HCT116 (cell line): ENCODE data around the gene TFEB. TPM values are rescaled to one million over a fixed set of nuclear protein-coding genes. Genes with fewer than 3 reads are reported as not detected.

Experiments used
- ATAC-seq: fragments of 200-7000 bp; cut with Tn5 transposase; 2 replicates; pipeline ENCODE4 v1.9.1; 2020; ENCODE audit warnings: mild to moderate bottlenecking, moderate library complexity
- BruUV-seq: library from RNA; stranded (reverse); fragments of 400-500 nt; replicated peaks from 2 replicates; lab custom pipeline; 2021; lab: Mats Ljungman, UMichigan
- CTCF ChIA-PET: fragments of 300-600 bp; sonication (Branson Sonifier 250); formaldehyde crosslinking; loops from one replicate; lab custom pipeline; 2021; ENCODE audit warnings: antibody characterized with exemption; lab: Charles Lee
- POLR2A ChIA-PET: fragments of 300-600, 350-600 bp; sonication (Branson Sonifier 250); formaldehyde crosslinking; loops from one replicate; lab custom pipeline; 2021; ENCODE audit warnings: antibody characterized with exemption; lab: Charles Lee
- RAD21 ChIA-PET, 2 experiments: fragments of 300-600 bp; sonication (Branson Sonifier 250); formaldehyde crosslinking; loops; one replicate each; lab custom pipeline; 2023; ENCODE audit warnings: low total read pairs in 2 of 2; ENCODE audit not compliant: uncharacterized antibody in 2 of 2, unreplicated experiment in 2 of 2, low non-redundant PET in 1 of 2; lab: Charles Lee
- DNase-seq: peaks from one replicate; pipeline ENCODE4 v3.0.0-alpha.2; 2010; ENCODE audit warnings: low read depth, low spot score
- H2AFZ ChIP-seq: fragments of 200-600 bp; shearing (Covaris generic), sonication (generic); 2 replicates; pipeline ENCODE4 v1.6.1; 2017; ENCODE audit warnings: low read depth, mixed run types, mixed read lengths, antibody characterized with exemption, low read length; ENCODE audit not compliant: poor library complexity, severe bottlenecking
- H3K27ac ChIP-seq: 2 replicates; pipeline ENCODE4 v1.5.1; 2012; ENCODE audit warnings: low read depth, low read length
- H3K27me3 ChIP-seq: fragments of 200-600 bp; sonication (generic); 2 replicates; pipeline ENCODE4 v1.6.1; 2016; ENCODE audit warnings: mixed run types, low read length, mixed read lengths; ENCODE audit not compliant: insufficient read depth
- H3K36me3 ChIP-seq, 2 experiments: fragments of 200-500 bp in 1 of 2; fragments of 200-600 bp in 1 of 2; sonication (Bioruptor generic) in 1 of 2; sonication (generic) in 1 of 2; 2 replicates each; pipeline versions ENCODE4 v1.5.1 to v1.6.1; 2014 to 2016; ENCODE audit warnings: low read length in 2 of 2, inconsistent platforms in 1 of 2, mixed read lengths in 1 of 2, mixed run types in 1 of 2; ENCODE audit not compliant: insufficient read depth in 2 of 2, control insufficient read depth in 1 of 2
- H3K4me1 ChIP-seq, 2 experiments: fragments of 200-600 bp in 1 of 2; sonication (generic) in 1 of 2; 2 replicates each; pipeline versions ENCODE4 v1.5.1 to v1.6.1; 2012 to 2017; ENCODE audit warnings: low read length in 2 of 2, inconsistent platforms in 1 of 2, mild to moderate bottlenecking in 1 of 2, mixed read lengths in 1 of 2, mixed run types in 1 of 2, moderate library complexity in 1 of 2; ENCODE audit not compliant: insufficient read depth in 2 of 2, control insufficient read depth in 1 of 2
- H3K4me2 ChIP-seq: fragments of 200-600 bp; sonication (generic); 2 replicates; pipeline ENCODE4 v1.6.1; 2017; ENCODE audit warnings: mixed run types, low read length, mixed read lengths
- H3K4me3 ChIP-seq, 2 experiments: fragments of 200-600 bp in 1 of 2; sonication (generic) in 1 of 2; replicated peaks in 1 of 2; 2 replicates each; pipeline ENCODE4 v1.5.1; 2011 to 2016; ENCODE audit warnings: low read length in 2 of 2, control low read depth in 1 of 2, low read depth in 1 of 2, mild to moderate bottlenecking in 1 of 2, mixed read lengths in 1 of 2, mixed run types in 1 of 2
- H3K79me2 ChIP-seq: fragments of 200-600 bp; sonication (generic); 2 replicates; pipeline ENCODE4 v1.6.1; 2017; ENCODE audit warnings: mild to moderate bottlenecking, mixed run types, low read length, moderate library complexity, mixed read lengths; ENCODE audit not compliant: insufficient read depth
- H3K9ac ChIP-seq: fragments of 200-600 bp; sonication (generic); 2 replicates; pipeline ENCODE4 v1.6.1; 2016; ENCODE audit warnings: low read length, mixed read lengths
- H3K9me2 ChIP-seq: fragments of 200-600 bp; sonication (generic), shearing (Covaris generic); 2 replicates; pipeline ENCODE4 v1.6.1; 2017; ENCODE audit warnings: mixed run types, mild to moderate bottlenecking, moderate library complexity; ENCODE audit not compliant: insufficient read depth
- H3K9me3 ChIP-seq, 2 experiments: fragments of 200-500 bp in 1 of 2; fragments of 200-600 bp in 1 of 2; sonication (Bioruptor generic) in 1 of 2; sonication (generic) in 1 of 2; 2 replicates each; pipeline ENCODE4 v1.6.1; 2014 to 2017; ENCODE audit warnings: low read length in 2 of 2, mixed read lengths in 2 of 2, inconsistent platforms in 1 of 2, low read depth in 1 of 2, mild to moderate bottlenecking in 1 of 2, mixed run types in 1 of 2, moderate library complexity in 1 of 2; ENCODE audit not compliant: control insufficient read depth in 1 of 2, insufficient read depth in 1 of 2
- H4K20me1 ChIP-seq: fragments of 200-600 bp; sonication (generic), shearing (Covaris generic); 2 replicates; pipeline ENCODE4 v1.6.1; 2017; ENCODE audit warnings: mixed run types, mild to moderate bottlenecking, moderate library complexity; ENCODE audit not compliant: insufficient read depth
- CBX3 ChIP-seq: IDR thresholded peaks from 2 replicates; pipeline ENCODE4 v1.6.1; 2012; ENCODE audit warnings: low read depth
- CEBPB ChIP-seq: IDR thresholded peaks from 2 replicates; pipeline ENCODE4 v1.6.1; 2012; ENCODE audit warnings: low read depth
- ELF1 ChIP-seq: IDR thresholded peaks from 2 replicates; pipeline ENCODE4 v1.6.1; 2012; ENCODE audit warnings: low read depth, borderline replicate concordance
- EZH2 ChIP-seq: fragments of 200-600 bp; sonication (generic); IDR thresholded peaks from 2 replicates; pipeline ENCODE4 v1.6.1; 2017; ENCODE audit warnings: antibody characterized with exemption, mixed run types
- EZH2phosphoT487 ChIP-seq: fragments of 200-600 bp; IDR thresholded peaks from 2 replicates; pipeline ENCODE4 v1.6.1; 2018; ENCODE audit warnings: antibody characterized with exemption, borderline replicate concordance
- FOSL1 ChIP-seq: IDR thresholded peaks from 2 replicates; pipeline ENCODE4 v1.6.1; 2012; ENCODE audit warnings: low read depth
- JUND ChIP-seq: IDR thresholded peaks from 2 replicates; pipeline ENCODE4 v1.6.1; 2012
- POLR2A ChIP-seq: IDR thresholded peaks from 2 replicates; pipeline ENCODE4 v1.7.0; 2011; ENCODE audit warnings: borderline replicate concordance; ENCODE audit not compliant: insufficient read depth, insufficient read length; ENCODE audit errors: extremely low read depth
- POLR2AphosphoS5 ChIP-seq: IDR thresholded peaks from 2 replicates; pipeline ENCODE4 v1.6.1; 2011; ENCODE audit warnings: mild to moderate bottlenecking, low read depth, low read length, moderate library complexity
- RAD21 ChIP-seq: IDR thresholded peaks from 2 replicates; pipeline ENCODE4 v1.6.1; 2012; ENCODE audit warnings: low read depth, mild to moderate bottlenecking
- SIN3A ChIP-seq: IDR thresholded peaks from 2 replicates; pipeline ENCODE4 v1.6.1; 2012; ENCODE audit warnings: low read depth
- TCF7L2 ChIP-seq: IDR thresholded peaks from 2 replicates; pipeline ENCODE4 v1.7.0; 2011; ENCODE audit warnings: borderline replicate concordance, inconsistent platforms; ENCODE audit not compliant: insufficient read depth, insufficient read length; ENCODE audit errors: extremely low read depth
- YY1 ChIP-seq: IDR thresholded peaks from 2 replicates; pipeline ENCODE4 v1.6.1; 2011; ENCODE audit warnings: low read length, low read depth, moderate library complexity, mild to moderate bottlenecking; ENCODE audit not compliant: insufficient replicate concordance; ENCODE audit errors: extremely low read depth
- ZNF274 ChIP-seq: fragments of 200-500 bp; sonication (Bioruptor generic); IDR thresholded peaks from 2 replicates; pipeline ENCODE4 v1.6.1; 2014; ENCODE audit warnings: mild to moderate bottlenecking, low read depth, low read length, inconsistent platforms
- intact Hi-C: fragments of 100-400 bp; cut with micrococcal nuclease; formaldehyde crosslinking; loops from 2 replicates; pipeline ENCODE4 v1.10.0; 2022
- total RNA-seq: library from RNA; stranded (reverse); gene quantifications from one replicate; pipeline ENCODE4 v1.2.1, GENCODE V29; 2021; ENCODE audit not compliant: unreplicated experiment
- TF ChIP-seq, protein P1 (sequence below): IDR thresholded peaks from 2 replicates; pipeline ENCODE4 v1.6.1; 2011; ENCODE audit warnings: mild to moderate bottlenecking, low read length, moderate library complexity; ENCODE audit not compliant: insufficient replicate concordance; ENCODE audit errors: extremely low read depth
- TF ChIP-seq, protein P2 (sequence below), 3 experiments: fragments of 200-600 bp in 1 of 3; sonication (generic) in 1 of 3; IDR thresholded peaks in 2 of 3; conservative IDR thresholded peaks in 1 of 3; 2 replicates each; pipeline ENCODE4 v1.5.1; 2012 to 2017; ENCODE audit warnings: low read depth in 2 of 3, low read length in 2 of 3, antibody characterized with exemption in 1 of 3, borderline replicate concordance in 1 of 3, control low read depth in 1 of 3, mild to moderate bottlenecking in 1 of 3, mixed read lengths in 1 of 3, mixed run types in 1 of 3, moderate library complexity in 1 of 3; ENCODE audit not compliant: insufficient read depth in 1 of 3
- TF ChIP-seq, protein P3 (sequence below): IDR thresholded peaks from 2 replicates; pipeline ENCODE4 v1.6.1; 2012; ENCODE audit warnings: low read depth
- TF ChIP-seq, protein P4 (sequence below): IDR thresholded peaks from 2 replicates; pipeline ENCODE4 v1.6.1; 2012

Gene TFEB
- total RNA-seq, 1 experiment from 2014 or later: 4.8 TPM

DNA sequence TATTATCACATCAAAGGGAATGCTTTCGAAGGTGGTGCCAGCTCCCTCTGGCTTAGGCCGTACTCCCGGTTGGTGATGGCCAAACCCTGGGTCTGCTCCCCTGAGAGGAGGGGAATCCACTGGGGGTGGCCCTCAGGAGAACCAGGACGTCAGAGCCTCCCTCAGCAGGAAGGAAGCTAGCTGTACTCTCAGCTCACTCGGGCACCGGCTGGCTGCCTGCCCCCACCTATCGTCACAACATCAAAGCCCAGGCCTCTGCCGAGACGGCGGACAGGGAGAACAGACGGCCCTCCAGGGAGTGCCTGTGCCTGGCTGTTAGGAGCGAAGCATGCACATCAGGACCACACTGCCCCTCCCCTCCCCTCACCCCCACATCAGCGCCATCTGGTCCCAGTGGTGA, 20.9 kb upstream of the TFEB start:
- no peaks in the 10 kb centered on the region for H3K27me3 ChIP-seq
- no peak overlapping the region for H3K27ac ChIP-seq
- no peak for DNase-seq
- H3K9me2 ChIP-seq: no peaks in the 10 kb centered on the region
- no peak overlapping the region for H3K9ac ChIP-seq
- no peak for TF ChIP-seq RAD21
- TF ChIP-seq, protein P1, sequence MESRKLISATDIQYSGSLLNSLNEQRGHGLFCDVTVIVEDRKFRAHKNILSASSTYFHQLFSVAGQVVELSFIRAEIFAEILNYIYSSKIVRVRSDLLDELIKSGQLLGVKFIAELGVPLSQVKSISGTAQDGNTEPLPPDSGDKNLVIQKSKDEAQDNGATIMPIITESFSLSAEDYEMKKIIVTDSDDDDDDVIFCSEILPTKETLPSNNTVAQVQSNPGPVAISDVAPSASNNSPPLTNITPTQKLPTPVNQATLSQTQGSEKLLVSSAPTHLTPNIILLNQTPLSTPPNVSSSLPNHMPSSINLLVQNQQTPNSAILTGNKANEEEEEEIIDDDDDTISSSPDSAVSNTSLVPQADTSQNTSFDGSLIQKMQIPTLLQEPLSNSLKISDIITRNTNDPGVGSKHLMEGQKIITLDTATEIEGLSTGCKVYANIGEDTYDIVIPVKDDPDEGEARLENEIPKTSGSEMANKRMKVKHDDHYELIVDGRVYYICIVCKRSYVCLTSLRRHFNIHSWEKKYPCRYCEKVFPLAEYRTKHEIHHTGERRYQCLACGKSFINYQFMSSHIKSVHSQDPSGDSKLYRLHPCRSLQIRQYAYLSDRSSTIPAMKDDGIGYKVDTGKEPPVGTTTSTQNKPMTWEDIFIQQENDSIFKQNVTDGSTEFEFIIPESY: no peak
- TF ChIP-seq EZH2phosphoT487: no peak
- no peak for TF ChIP-seq SIN3A
- no peak for TF ChIP-seq ZNF274
- TF ChIP-seq POLR2A: no peak
- no peak for TF ChIP-seq EZH2
- no peak for TF ChIP-seq CEBPB
- TF ChIP-seq YY1: no peak
- no peak for TF ChIP-seq CBX3
- TF ChIP-seq TCF7L2: no peak
- no peak for TF ChIP-seq FOSL1
- TF ChIP-seq POLR2AphosphoS5: no peak
- no peak for TF ChIP-seq JUND
- TF ChIP-seq, protein P2, sequence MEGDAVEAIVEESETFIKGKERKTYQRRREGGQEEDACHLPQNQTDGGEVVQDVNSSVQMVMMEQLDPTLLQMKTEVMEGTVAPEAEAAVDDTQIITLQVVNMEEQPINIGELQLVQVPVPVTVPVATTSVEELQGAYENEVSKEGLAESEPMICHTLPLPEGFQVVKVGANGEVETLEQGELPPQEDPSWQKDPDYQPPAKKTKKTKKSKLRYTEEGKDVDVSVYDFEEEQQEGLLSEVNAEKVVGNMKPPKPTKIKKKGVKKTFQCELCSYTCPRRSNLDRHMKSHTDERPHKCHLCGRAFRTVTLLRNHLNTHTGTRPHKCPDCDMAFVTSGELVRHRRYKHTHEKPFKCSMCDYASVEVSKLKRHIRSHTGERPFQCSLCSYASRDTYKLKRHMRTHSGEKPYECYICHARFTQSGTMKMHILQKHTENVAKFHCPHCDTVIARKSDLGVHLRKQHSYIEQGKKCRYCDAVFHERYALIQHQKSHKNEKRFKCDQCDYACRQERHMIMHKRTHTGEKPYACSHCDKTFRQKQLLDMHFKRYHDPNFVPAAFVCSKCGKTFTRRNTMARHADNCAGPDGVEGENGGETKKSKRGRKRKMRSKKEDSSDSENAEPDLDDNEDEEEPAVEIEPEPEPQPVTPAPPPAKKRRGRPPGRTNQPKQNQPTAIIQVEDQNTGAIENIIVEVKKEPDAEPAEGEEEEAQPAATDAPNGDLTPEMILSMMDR (IDR thresholded peaks at IDR 0.05 in 2 of 3, conservative IDR thresholded peaks at IDR 0.05 in 1 of 3; ENCODE audit: borderline replicate concordance in 1 of 3, insufficient read depth in 1 of 3, low read depth in 2 of 3, low read length in 2 of 3): no peak
- TF ChIP-seq, protein P3, sequence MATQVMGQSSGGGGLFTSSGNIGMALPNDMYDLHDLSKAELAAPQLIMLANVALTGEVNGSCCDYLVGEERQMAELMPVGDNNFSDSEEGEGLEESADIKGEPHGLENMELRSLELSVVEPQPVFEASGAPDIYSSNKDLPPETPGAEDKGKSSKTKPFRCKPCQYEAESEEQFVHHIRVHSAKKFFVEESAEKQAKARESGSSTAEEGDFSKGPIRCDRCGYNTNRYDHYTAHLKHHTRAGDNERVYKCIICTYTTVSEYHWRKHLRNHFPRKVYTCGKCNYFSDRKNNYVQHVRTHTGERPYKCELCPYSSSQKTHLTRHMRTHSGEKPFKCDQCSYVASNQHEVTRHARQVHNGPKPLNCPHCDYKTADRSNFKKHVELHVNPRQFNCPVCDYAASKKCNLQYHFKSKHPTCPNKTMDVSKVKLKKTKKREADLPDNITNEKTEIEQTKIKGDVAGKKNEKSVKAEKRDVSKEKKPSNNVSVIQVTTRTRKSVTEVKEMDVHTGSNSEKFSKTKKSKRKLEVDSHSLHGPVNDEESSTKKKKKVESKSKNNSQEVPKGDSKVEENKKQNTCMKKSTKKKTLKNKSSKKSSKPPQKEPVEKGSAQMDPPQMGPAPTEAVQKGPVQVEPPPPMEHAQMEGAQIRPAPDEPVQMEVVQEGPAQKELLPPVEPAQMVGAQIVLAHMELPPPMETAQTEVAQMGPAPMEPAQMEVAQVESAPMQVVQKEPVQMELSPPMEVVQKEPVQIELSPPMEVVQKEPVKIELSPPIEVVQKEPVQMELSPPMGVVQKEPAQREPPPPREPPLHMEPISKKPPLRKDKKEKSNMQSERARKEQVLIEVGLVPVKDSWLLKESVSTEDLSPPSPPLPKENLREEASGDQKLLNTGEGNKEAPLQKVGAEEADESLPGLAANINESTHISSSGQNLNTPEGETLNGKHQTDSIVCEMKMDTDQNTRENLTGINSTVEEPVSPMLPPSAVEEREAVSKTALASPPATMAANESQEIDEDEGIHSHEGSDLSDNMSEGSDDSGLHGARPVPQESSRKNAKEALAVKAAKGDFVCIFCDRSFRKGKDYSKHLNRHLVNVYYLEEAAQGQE: no peak
- TF ChIP-seq ELF1: no peak
- TF ChIP-seq, protein P4, sequence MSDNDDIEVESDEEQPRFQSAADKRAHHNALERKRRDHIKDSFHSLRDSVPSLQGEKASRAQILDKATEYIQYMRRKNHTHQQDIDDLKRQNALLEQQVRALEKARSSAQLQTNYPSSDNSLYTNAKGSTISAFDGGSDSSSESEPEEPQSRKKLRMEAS: no peak
- TF ChIP-seq, all 23 proteins: peak for 0
- no peak overlapping the region for H3K4me2 ChIP-seq
- H3K4me3 ChIP-seq: no peak overlapping the region
- intact Hi-C loops: no loop called here
- H2AFZ ChIP-seq: no peak overlapping the region
- POLR2A ChIA-PET: no interaction called here
- no peaks in the 10 kb centered on the region for H3K36me3 ChIP-seq
- no peak for ATAC-seq
- no peaks in the 10 kb centered on the region for H4K20me1 ChIP-seq
- H3K9me3 ChIP-seq: no peaks in the 10 kb centered on the region
- CTCF ChIA-PET: no interaction called here
- no TSS peak for BruUV-seq
- H3K4me1 ChIP-seq: peaks cover 0 to 3% of the 10 kb centered on the region in 2 experiments; a peak in 1 of 4 replicates
- no peaks in the 10 kb centered on the region for H3K79me2 ChIP-seq
- RAD21 ChIA-PET: no interaction called here
